ENCODE data around the gene EPYC.

Gene EPYC

DNA sequence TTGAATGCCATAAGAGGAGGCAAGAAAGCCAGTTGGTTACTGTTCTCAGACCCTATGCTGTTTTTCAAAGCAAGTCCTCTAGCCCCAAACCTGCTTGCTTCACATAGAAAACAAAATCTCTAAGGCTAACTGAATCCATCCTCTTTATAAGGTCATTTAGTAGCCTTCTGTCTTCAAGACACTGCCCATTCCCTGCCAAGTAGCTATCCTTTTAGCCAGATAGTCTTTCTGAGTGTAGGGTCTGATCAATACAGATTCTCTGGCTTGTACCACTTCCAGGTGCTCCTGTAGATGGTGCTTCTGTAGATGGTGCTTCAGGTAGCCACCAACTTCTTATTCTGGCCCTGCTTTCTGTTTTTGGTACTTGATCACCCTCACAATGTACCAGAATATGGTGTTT lies 33.9 kb downstream of the EPYC start:
- H3K9me3 ChIP-seq (ENCODE audit: control insufficient read depth, low read depth, low read length) = no peaks in the 10 kb centered on the region
- H3K9ac ChIP-seq (ENCODE audit: low read length) = no peak overlapping the region
- no peaks in the 10 kb centered on the region for H3K27me3 ChIP-seq (ENCODE audit: control insufficient read depth, insufficient read depth, low read length)
- no peak overlapping the region for H3K4me3 ChIP-seq (ENCODE audit: low read length)
- H3K27ac ChIP-seq (ENCODE audit: low read length) = no peak overlapping the region
- no peaks in the 10 kb centered on the region for H3K36me3 ChIP-seq (ENCODE audit: control insufficient read depth, low read depth, low read length)
- H3K4me1 ChIP-seq (ENCODE audit: control insufficient read depth, low read depth, low read length) = no peaks in the 10 kb centered on the region

DNA sequence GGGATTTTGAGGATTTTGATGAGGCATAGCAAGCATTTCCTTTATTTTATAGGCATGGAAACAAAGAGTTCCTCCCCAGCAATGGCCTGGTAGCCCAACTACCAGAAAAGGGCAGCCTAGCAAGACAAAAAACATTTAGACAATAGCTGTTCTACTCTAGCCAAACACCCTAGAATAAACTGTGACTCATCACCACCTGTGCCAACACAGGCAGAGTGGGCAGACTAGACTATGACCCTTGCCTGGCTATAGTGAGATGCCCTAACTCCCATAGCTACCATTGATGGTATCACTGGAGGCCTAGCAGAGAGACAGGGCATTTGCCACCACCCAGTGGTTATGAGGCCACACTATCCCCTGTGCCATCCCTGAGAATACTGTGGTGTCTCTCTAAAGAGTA lies 34.3 kb downstream of the EPYC start:
- no peaks in the 10 kb centered on the region for H3K4me1 ChIP-seq (ENCODE audit: control insufficient read depth, low read depth, low read length)
- H3K27me3 ChIP-seq (ENCODE audit: control insufficient read depth, insufficient read depth, low read length) = no peaks in the 10 kb centered on the region
- no peak overlapping the region for H3K27ac ChIP-seq (ENCODE audit: low read length)
- H3K9me3 ChIP-seq (ENCODE audit: control insufficient read depth, low read depth, low read length) = no peaks in the 10 kb centered on the region
- no peak overlapping the region for H3K4me3 ChIP-seq (ENCODE audit: low read length)
- H3K36me3 ChIP-seq (ENCODE audit: control insufficient read depth, low read depth, low read length) = no peaks in the 10 kb centered on the region
- H3K9ac ChIP-seq (ENCODE audit: low read length) = no peak overlapping the region

DNA sequence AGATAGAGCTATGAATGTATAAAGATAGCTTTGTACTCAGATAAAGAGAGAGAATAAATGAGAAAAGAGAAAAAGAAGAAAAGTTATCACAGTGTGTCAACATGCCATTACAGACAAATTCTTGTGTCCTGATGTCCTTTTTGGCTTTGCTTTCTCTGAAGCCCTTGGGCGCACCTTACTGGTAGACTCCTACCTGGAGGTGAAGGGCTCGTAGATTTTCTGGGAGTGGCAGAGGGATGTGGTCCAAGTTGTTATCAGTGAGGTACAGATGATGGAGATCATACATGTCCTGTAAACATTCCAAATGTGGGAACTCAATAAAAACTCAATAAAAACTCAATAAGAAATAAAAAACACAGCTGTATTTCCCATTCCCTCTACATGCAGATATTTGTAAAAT lies 34.9 kb downstream of the EPYC start:
- H3K4me3 ChIP-seq (ENCODE audit: low read length) = no peak overlapping the region
- H3K4me1 ChIP-seq (ENCODE audit: control insufficient read depth, low read depth, low read length) = no peaks in the 10 kb centered on the region
- no peaks in the 10 kb centered on the region for H3K9me3 ChIP-seq (ENCODE audit: control insufficient read depth, low read depth, low read length)
- H3K27me3 ChIP-seq (ENCODE audit: control insufficient read depth, insufficient read depth, low read length) = no peaks in the 10 kb centered on the region
- no peaks in the 10 kb centered on the region for H3K36me3 ChIP-seq (ENCODE audit: control insufficient read depth, low read depth, low read length)
- no peak overlapping the region for H3K27ac ChIP-seq (ENCODE audit: low read length)
- H3K9ac ChIP-seq (ENCODE audit: low read length) = no peak overlapping the region

- Histone ChIP-seq H3K4me1 (ENCODE audit: control insufficient read depth, low read depth, low read length) (no peaks in the 10 kb centered on the region), H3K27me3 (ENCODE audit: control insufficient read depth, insufficient read depth, low read length) (no peaks in the 10 kb centered on the region), H3K9me3 (ENCODE audit: control insufficient read depth, low read depth, low read length) (no peaks in the 10 kb centered on the region), H3K4me3 (ENCODE audit: low read length) (no peak overlapping the region), H3K27ac (ENCODE audit: low read length) (no peak overlapping the region), H3K36me3 (ENCODE audit: control insufficient read depth, low read depth, low read length) (no peaks in the 10 kb centered on the region), H3K9ac (ENCODE audit: low read length) (no peak overlapping the region)
These were observed 35.4 kb downstream of the EPYC start for GRCh38 chr12:90969346-90969745.

DNA sequence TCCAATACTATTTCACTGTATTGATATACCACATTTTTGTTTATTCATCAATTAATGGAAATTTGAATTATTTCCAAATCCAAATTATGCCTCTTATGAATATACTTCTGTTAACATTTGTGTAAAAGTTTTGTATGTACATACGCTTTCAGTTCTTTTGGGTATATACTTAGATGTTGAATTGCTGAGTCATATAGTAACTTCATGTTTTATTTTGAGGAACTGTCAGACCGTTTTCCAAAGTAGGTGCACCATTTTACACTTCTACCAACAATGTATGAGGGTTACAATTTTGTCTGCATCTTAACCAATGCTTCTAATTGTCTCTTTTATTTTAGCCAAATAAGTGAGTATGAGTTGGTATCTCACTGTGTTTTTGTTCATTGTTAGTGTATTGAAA lies 39.6 kb downstream of the EPYC start:
- Histone ChIP-seq H3K4me1 (ENCODE audit: control insufficient read depth, low read depth, low read length) (no peaks in the 10 kb centered on the region), H3K9me3 (ENCODE audit: control insufficient read depth, low read depth, low read length) (no peaks in the 10 kb centered on the region), H3K9ac (ENCODE audit: low read length) (no peak overlapping the region), H3K36me3 (ENCODE audit: control insufficient read depth, low read depth, low read length) (no peaks in the 10 kb centered on the region), H3K4me3 (ENCODE audit: low read length) (no peak overlapping the region), H3K27me3 (ENCODE audit: control insufficient read depth, insufficient read depth, low read length) (no peaks in the 10 kb centered on the region), H3K27ac (ENCODE audit: low read length) (no peak overlapping the region)

- no peaks in the 10 kb centered on the region for H3K36me3 ChIP-seq (ENCODE audit: control insufficient read depth, low read depth, low read length)
- no peak overlapping the region for H3K4me3 ChIP-seq (ENCODE audit: low read length)
- no peaks in the 10 kb centered on the region for H3K27me3 ChIP-seq (ENCODE audit: control insufficient read depth, insufficient read depth, low read length)
- no peaks in the 10 kb centered on the region for H3K4me1 ChIP-seq (ENCODE audit: control insufficient read depth, low read depth, low read length)
- no peaks in the 10 kb centered on the region for H3K9me3 ChIP-seq (ENCODE audit: control insufficient read depth, low read depth, low read length)
- H3K27ac ChIP-seq (ENCODE audit: low read length) = no peak overlapping the region
- no peak overlapping the region for H3K9ac ChIP-seq (ENCODE audit: low read length)
These were observed 40.2 kb downstream of the EPYC start for GRCh38 chr12:90964616-90965015.

DNA sequence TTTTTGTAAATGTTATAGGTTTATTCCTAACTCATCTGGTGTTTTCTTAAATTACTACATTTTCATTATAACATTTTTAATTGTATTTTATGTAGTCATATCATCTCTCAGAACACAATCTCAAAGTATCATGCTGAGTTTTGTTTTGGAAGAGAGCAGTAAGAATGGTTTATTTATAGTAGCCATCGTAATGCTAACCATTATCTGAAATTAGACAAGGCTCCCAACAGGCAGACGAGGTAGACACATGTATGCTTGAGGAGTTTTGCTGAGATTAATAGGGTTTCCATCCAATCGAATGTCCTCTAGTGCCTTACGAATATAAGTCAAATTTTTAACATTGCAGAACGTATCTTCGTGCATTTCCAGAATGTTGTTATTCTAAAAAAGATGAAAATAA lies 40.8 kb downstream of the EPYC start:
- Histone ChIP-seq H3K4me1 (ENCODE audit: control insufficient read depth, low read depth, low read length) (no peaks in the 10 kb centered on the region), H3K27ac (ENCODE audit: low read length) (no peak overlapping the region), H3K4me3 (ENCODE audit: low read length) (no peak overlapping the region), H3K9me3 (ENCODE audit: control insufficient read depth, low read depth, low read length) (no peaks in the 10 kb centered on the region), H3K27me3 (ENCODE audit: control insufficient read depth, insufficient read depth, low read length) (no peaks in the 10 kb centered on the region), H3K36me3 (ENCODE audit: control insufficient read depth, low read depth, low read length) (no peaks in the 10 kb centered on the region), H3K9ac (ENCODE audit: low read length) (no peak overlapping the region)

GRCh38 chr12:90961154-90961553 lies 43.6 kb downstream of the EPYC start:
- H3K9ac ChIP-seq (ENCODE audit: low read length) = no peak overlapping the region
- H3K36me3 ChIP-seq (ENCODE audit: control insufficient read depth, low read depth, low read length) = no peaks in the 10 kb centered on the region
- H3K27ac ChIP-seq (ENCODE audit: low read length) = no peak overlapping the region
- H3K27me3 ChIP-seq (ENCODE audit: control insufficient read depth, insufficient read depth, low read length) = no peaks in the 10 kb centered on the region
- H3K4me3 ChIP-seq (ENCODE audit: low read length) = no peak overlapping the region
- H3K9me3 ChIP-seq (ENCODE audit: control insufficient read depth, low read depth, low read length) = no peaks in the 10 kb centered on the region
- no peaks in the 10 kb centered on the region for H3K4me1 ChIP-seq (ENCODE audit: control insufficient read depth, low read depth, low read length)

DNA sequence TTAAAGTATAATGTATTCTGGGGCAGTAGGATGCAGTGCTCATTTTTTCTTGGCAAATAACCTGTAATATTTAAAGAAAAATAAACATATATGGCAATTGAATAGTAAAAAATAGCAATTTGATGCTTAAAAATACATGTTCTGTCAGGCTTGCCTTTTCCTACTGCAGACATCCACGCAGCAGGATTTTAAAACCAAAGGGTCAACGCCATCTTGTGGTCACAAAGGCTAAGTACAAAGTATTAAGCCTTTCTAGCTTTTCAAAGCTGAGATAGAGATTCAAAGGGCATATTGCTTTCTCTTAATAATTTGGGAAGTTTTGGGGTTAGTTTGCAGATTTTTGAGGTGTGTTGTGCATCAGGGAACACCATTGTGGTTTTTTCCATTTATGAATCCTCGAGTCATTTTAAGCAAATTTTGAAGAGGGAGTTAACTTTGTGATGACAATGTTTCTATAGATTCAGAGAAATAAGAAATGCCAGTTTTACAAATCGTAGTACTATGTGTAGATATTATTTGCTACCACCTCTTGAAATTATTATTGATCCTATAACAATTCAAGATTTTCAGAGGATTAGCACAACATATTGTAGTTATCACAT lies 45.1 kb downstream of the EPYC start:
- Histone ChIP-seq H3K4me1 (ENCODE audit: control insufficient read depth, low read depth, low read length) (no peaks in the 10 kb centered on the region), H3K36me3 (ENCODE audit: control insufficient read depth, low read depth, low read length) (no peaks in the 10 kb centered on the region), H3K4me3 (ENCODE audit: low read length) (no peak overlapping the region), H3K27ac (ENCODE audit: low read length) (no peak overlapping the region), H3K9me3 (ENCODE audit: control insufficient read depth, low read depth, low read length) (no peaks in the 10 kb centered on the region), H3K9ac (ENCODE audit: low read length) (no peak overlapping the region), H3K27me3 (ENCODE audit: control insufficient read depth, insufficient read depth, low read length) (no peaks in the 10 kb centered on the region)

DNA sequence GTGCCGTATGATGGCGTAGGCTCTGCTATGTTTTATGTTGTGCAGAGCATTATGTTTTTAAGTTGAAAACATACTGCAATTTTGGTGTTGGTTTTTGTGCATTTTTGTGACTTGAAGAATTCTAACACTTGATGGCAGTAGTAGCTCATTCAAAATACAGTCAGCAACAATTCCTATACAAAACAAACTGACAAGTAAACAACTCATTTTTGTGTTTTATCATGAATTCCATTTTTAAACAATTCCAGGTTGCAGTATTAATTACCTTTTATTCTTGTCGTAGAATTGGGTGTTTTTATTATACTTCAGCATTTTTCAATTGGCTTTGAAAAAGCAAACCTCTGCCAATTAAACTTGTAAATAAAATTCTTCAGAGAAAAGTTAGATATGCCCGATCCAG lies 45.7 kb downstream of the EPYC start:
- Histone ChIP-seq H3K4me1 (ENCODE audit: control insufficient read depth, low read depth, low read length) (no peaks in the 10 kb centered on the region), H3K36me3 (ENCODE audit: control insufficient read depth, low read depth, low read length) (no peaks in the 10 kb centered on the region), H3K27me3 (ENCODE audit: control insufficient read depth, insufficient read depth, low read length) (no peaks in the 10 kb centered on the region), H3K27ac (ENCODE audit: low read length) (no peak overlapping the region), H3K4me3 (ENCODE audit: low read length) (no peak overlapping the region), H3K9ac (ENCODE audit: low read length) (no peak overlapping the region), H3K9me3 (ENCODE audit: control insufficient read depth, low read depth, low read length) (no peaks in the 10 kb centered on the region)

GRCh38 chr12:90958347-90958746 lies 46.4 kb downstream of the EPYC start:
- no peaks in the 10 kb centered on the region for H3K36me3 ChIP-seq (ENCODE audit: control insufficient read depth, low read depth, low read length)
- H3K9me3 ChIP-seq (ENCODE audit: control insufficient read depth, low read depth, low read length) = no peaks in the 10 kb centered on the region
- no peaks in the 10 kb centered on the region for H3K27me3 ChIP-seq (ENCODE audit: control insufficient read depth, insufficient read depth, low read length)
- H3K4me3 ChIP-seq (ENCODE audit: low read length) = no peak overlapping the region
- H3K27ac ChIP-seq (ENCODE audit: low read length) = no peak overlapping the region
- H3K9ac ChIP-seq (ENCODE audit: low read length) = no peak overlapping the region
- no peaks in the 10 kb centered on the region for H3K4me1 ChIP-seq (ENCODE audit: control insufficient read depth, low read depth, low read length)

DNA sequence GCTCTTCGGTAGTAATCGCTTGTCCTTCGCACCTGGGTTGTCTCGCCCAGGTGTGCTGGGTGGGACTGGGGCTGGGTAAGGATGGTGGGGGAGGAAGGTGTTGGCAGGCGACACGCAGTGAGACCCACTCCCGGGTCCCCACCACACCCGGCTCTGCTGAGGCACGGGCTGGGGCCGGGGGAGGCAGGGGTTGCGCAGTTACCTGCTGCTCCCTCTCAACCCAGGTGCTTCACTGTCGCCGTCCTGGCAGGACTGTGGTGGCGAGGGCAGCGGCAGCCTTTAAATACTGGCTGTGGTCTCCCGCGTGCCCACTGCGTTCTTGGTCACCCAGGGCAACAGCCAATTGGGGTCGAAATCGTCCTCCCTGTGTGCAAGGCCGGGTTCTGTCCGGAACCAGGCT lies 49.9 kb downstream of the EPYC start, which contains the start of gene CCER1:
TSS of gene CCER1 (minus strand) at position 256 of the 400 bp plus-strand sequence. CDS start 434 bp downstream, outside the sequence.
- Histone ChIP-seq H3K27ac (ENCODE audit: low read length) (no peak within 1 kb of the TSS), H3K4me3 (ENCODE audit: low read length) (no peak within 1 kb of the TSS), H3K4me1 (ENCODE audit: control insufficient read depth, low read depth, low read length) (no peaks in the 10 kb centered on the region), H3K9me3 (ENCODE audit: control insufficient read depth, low read depth, low read length) (no peaks in the 10 kb centered on the region), H3K27me3 (ENCODE audit: control insufficient read depth, insufficient read depth, low read length) (no peaks in the 10 kb centered on the region), H3K36me3 (ENCODE audit: control insufficient read depth, low read depth, low read length) (no peaks in the 10 kb centered on the region), H3K9ac (ENCODE audit: low read length) (no peak within 1 kb of the TSS)

Measured in iPS-18a (cell line).